Measurements from ENCODE around the gene TECPR2. TPM values are rescaled to one million over a fixed set of nuclear protein-coding genes. Genes with fewer than 3 reads are reported as not detected.

The TECPR2 gene
- total and polyA plus RNA-seq, 2 of the 13 experiments (the other 11 are each of a cell fraction or from before 2014, with no cell fraction given), result 3.5 to 5.7 TPM

- TF ChIP-seq ZBTB43 (CRISPR knock-in tag; conservative IDR thresholded peaks at IDR 0.05) (no peak), YEATS4 (CRISPR knock-in tag; IDR thresholded peaks at IDR 0.05; ENCODE audit: borderline replicate concordance) (no peak), CSRNP1 (CRISPR knock-in tag; IDR thresholded peaks at IDR 0.05) (no peak), ZNF546 (CRISPR knock-in tag; conservative IDR thresholded peaks at IDR 0.05) (0 out of 2 replicates have a peak, but pooled peaks have one; percentile 7), ZGPAT (CRISPR knock-in tag; IDR thresholded peaks at IDR 0.05) (no peak; the same call in 1 of the 2 replicates), POLR2G (IDR thresholded peaks at IDR 0.05; ENCODE audit: low read depth, low read length) (peak; percentile 45), ZNF496 (CRISPR knock-in tag; IDR thresholded peaks at IDR 0.05; ENCODE audit: insufficient replicate concordance) (no peak), NFIC (IDR thresholded peaks at IDR 0.05; ENCODE audit: low read length) (no peak), CENPT (CRISPR knock-in tag; IDR thresholded peaks at IDR 0.05; ENCODE audit: low read depth) (no peak), MED1 (CRISPR knock-in tag; IDR thresholded peaks at IDR 0.05) (peak; percentile 21; the same call in 1 of the 2 replicates), ZNF724P (CRISPR knock-in tag; IDR thresholded peaks at IDR 0.05; ENCODE audit: borderline replicate concordance) (peak; percentile 27; the same call in 1 of the 2 replicates), ADNP (CRISPR knock-in tag; IDR thresholded peaks at IDR 0.05) (no peak)
- TF ChIP-seq, protein P1, sequence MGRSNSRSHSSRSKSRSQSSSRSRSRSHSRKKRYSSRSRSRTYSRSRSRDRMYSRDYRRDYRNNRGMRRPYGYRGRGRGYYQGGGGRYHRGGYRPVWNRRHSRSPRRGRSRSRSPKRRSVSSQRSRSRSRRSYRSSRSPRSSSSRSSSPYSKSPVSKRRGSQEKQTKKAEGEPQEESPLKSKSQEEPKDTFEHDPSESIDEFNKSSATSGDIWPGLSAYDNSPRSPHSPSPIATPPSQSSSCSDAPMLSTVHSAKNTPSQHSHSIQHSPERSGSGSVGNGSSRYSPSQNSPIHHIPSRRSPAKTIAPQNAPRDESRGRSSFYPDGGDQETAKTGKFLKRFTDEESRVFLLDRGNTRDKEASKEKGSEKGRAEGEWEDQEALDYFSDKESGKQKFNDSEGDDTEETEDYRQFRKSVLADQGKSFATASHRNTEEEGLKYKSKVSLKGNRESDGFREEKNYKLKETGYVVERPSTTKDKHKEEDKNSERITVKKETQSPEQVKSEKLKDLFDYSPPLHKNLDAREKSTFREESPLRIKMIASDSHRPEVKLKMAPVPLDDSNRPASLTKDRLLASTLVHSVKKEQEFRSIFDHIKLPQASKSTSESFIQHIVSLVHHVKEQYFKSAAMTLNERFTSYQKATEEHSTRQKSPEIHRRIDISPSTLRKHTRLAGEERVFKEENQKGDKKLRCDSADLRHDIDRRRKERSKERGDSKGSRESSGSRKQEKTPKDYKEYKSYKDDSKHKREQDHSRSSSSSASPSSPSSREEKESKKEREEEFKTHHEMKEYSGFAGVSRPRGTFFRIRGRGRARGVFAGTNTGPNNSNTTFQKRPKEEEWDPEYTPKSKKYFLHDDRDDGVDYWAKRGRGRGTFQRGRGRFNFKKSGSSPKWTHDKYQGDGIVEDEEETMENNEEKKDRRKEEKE (IDR thresholded peaks at IDR 0.05), result no peak
- TF ChIP-seq, protein P2, sequence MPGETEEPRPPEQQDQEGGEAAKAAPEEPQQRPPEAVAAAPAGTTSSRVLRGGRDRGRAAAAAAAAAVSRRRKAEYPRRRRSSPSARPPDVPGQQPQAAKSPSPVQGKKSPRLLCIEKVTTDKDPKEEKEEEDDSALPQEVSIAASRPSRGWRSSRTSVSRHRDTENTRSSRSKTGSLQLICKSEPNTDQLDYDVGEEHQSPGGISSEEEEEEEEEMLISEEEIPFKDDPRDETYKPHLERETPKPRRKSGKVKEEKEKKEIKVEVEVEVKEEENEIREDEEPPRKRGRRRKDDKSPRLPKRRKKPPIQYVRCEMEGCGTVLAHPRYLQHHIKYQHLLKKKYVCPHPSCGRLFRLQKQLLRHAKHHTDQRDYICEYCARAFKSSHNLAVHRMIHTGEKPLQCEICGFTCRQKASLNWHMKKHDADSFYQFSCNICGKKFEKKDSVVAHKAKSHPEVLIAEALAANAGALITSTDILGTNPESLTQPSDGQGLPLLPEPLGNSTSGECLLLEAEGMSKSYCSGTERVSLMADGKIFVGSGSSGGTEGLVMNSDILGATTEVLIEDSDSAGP (CRISPR knock-in tag; IDR thresholded peaks at IDR 0.05; ENCODE audit: borderline replicate concordance), result no peak; the same call in 1 of the 2 replicates
- TF ChIP-seq, protein P3, sequence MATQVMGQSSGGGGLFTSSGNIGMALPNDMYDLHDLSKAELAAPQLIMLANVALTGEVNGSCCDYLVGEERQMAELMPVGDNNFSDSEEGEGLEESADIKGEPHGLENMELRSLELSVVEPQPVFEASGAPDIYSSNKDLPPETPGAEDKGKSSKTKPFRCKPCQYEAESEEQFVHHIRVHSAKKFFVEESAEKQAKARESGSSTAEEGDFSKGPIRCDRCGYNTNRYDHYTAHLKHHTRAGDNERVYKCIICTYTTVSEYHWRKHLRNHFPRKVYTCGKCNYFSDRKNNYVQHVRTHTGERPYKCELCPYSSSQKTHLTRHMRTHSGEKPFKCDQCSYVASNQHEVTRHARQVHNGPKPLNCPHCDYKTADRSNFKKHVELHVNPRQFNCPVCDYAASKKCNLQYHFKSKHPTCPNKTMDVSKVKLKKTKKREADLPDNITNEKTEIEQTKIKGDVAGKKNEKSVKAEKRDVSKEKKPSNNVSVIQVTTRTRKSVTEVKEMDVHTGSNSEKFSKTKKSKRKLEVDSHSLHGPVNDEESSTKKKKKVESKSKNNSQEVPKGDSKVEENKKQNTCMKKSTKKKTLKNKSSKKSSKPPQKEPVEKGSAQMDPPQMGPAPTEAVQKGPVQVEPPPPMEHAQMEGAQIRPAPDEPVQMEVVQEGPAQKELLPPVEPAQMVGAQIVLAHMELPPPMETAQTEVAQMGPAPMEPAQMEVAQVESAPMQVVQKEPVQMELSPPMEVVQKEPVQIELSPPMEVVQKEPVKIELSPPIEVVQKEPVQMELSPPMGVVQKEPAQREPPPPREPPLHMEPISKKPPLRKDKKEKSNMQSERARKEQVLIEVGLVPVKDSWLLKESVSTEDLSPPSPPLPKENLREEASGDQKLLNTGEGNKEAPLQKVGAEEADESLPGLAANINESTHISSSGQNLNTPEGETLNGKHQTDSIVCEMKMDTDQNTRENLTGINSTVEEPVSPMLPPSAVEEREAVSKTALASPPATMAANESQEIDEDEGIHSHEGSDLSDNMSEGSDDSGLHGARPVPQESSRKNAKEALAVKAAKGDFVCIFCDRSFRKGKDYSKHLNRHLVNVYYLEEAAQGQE (IDR thresholded peaks at IDR 0.05; ENCODE audit: borderline replicate concordance in 1 of 2, low read depth in 1 of 2, low read length in 2 of 2), result no peak
Measured at GRCh38 chr14:102539544-102540314, 177.0 kb downstream of the TECPR2 start (continued).
